Mesenteric fat pad (tissue), 1 donor: ENCODE data around the gene LILRB5. TPM values are rescaled to one million over a fixed set of nuclear protein-coding genes. Genes with fewer than 3 reads are reported as not detected.
A peak's percentile ranks its signal among the peaks of the same experiment; 100 is the strongest.
"Not testable (repeated sequence)": the region's sequence is repeated elsewhere in the genome, so short reads cannot be mapped to it uniquely, and the experiment has no call there.

Experiments used
- DNase-seq: peaks from one replicate; pipeline ENCODE4 v3.0.0-alpha.2; 2020; ENCODE audit warnings: low spot score
- long read RNA-seq: library from polyadenylated mRNA; unstranded; transcript quantifications from one replicate; pipeline ENCODE4 v2.0.0, GENCODE V29; 2020
- total RNA-seq: library from RNA; stranded (reverse); fragmentation: NEBNext Ultra II Directional; extraction: Animal tissue kit (Norgen Biotek cat#: 25700); gene quantifications from one replicate; pipeline ENCODE4 v1.2.1, GENCODE V29; 2021
- donor health status: DM: yes; HTN: yes; CAD: no.

Gene LILRB5
- 69.4 TPM for total RNA-seq
- long read RNA-seq, transcript LILRB5-203 (13 exons, 2,137 nt): minor isoform, 18 of 134 reads
- long read RNA-seq, transcript LILRB5-201 (13 exons, 3,236 nt): major isoform, 22 of 134 reads
- long read RNA-seq, partial matches to known transcripts: 39 of 134 reads
- long read RNA-seq, other reads (novel, unspliced or antisense): 53 of 134 reads

GRCh38 chr19:54257116-54257480, at the start of gene LILRB5:
TSS of gene LILRB5 (minus strand) at chr19:54257273. CDS start at chr19:54257193, 80 bp downstream.
- DNase-seq: peak; percentile 79

GRCh38 chr19:54305141-54305540, 48.1 kb upstream of the LILRB5 start:
- DNase-seq: peak; percentile 59

DNA sequence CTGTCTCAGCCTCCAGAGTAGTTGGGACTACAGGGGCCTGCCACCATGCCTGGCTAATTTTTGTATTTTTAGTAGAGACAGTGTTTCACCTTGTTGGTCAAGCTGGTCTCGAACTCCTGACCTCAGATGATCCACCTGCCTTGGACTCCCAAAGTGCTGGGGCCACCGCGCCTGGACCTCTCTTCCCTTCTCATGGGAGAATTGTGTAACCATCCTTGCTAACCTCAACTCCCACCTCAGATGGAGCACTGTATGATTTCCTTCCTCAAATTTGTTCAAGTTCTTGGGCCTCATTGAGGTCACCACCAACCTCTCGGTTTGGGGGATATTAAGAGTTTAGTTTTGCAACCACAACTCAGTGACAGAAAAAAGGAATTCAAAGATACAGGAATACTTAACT, 45.2 kb upstream of the LILRB5 start:
- DNase-seq: peak; percentile 62

DNA sequence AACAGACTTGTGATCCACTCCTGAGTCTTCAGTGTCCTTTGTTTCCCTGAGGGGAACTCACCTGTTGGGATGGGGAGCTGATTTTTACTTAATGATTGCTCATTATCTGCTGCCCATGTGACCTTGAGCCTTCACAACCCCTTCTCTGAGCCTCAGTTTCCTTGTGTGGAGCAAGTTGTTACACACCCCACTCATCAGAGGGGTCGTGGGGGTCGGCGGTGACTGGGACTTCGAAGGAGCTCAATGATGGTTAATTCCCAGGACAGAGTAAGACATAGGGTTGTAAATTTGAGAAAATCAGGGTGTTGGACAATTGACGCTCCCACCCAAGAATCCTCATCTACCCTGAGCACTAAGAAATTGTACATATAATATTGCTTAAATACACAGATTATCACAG, 42.4 kb upstream of the LILRB5 start:
- peak; percentile 37 for DNase-seq

DNA sequence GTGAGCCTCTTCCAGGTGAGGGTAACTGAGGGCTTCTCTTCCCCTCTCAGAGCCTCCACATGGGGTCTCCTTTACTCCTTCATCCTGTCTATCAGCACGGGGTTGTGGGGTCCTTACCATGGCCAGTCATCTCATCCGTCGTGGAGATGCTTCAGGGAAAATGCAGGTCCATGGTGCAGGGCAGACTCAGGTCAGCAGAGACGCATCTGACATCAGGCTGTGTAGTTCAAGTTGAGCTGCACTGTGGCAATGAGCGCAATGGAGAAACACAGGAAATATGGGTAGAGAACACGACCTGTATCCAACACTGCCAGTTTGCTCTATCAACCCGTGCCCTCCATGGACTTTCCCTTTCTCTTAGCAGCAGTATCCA, 42.0 kb upstream of the LILRB5 start:
- peak; percentile 53 for DNase-seq

GRCh38 chr19:54298357-54299125, 41.5 kb upstream of the LILRB5 start:
- DNase-seq: peak; percentile 87

DNA sequence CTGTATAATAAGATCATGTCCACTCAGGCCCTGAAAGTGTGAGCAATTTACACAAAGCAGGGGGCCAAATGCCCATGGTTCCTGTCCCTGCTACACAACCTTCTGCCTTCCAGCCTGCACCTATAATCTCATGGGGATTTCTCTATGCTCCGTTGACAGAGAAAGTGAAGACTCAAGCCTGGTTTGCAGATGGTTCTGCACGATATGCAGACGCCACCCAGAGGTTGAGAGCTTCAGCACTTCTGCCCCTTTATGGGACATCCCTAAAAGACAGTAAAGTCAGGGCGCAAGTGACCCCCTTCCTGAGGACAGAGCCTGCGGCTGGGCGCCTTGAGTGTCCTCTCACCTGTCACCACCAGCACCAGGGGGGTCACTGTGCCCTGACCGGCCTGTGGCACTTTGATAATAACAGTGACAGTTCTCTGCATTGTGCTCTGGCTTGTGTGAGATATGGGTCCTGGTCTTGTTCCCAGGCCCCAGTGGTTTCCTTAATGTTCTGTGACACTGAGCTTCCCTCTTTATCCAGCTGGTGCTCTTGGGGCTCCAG, 40.8 kb upstream of the LILRB5 start:
- peak; percentile 47 for DNase-seq

DNA sequence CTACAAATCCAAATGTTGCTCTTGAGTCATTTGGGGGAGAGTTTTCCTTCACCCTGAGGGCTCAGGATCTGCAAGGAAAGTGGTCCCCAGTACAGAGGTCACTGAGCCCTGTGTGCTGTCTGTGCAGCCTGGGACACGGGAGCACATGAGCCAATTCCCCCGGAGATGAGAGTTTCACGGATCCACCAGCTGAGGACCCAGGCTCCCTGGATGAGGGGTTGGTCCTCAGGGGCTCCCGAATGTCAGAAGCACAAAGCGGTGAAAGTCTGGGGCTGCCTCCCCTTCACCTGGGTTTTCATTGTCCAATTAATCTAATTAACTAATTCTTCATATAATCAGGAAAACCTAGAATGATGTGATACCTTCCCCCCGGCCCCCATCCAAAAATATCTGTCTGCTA, 37.5 kb upstream of the LILRB5 start:
- peak; percentile 49 for DNase-seq

DNA sequence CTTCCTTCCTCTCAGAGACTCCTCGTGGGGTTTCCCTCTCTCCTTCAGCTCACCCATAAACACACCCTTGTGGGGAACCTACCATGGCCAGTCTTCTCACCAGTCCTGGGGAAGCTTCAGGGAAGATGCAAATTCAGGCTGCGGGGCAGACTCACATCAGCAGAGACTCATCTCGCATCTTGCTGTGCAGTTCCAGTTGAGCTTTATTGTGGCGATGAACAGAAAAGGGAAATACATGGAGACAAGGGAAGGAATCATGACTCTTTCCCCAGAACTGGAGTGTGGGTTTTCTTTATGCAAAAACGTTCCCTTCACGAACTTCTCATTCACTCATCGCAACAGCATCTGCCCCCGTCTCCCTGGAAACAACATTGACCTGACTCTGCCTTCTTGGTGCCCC, 32.1 kb upstream of the LILRB5 start:
- peak; percentile 33 for DNase-seq

GRCh38 chr19:54287456-54287855, 30.4 kb upstream of the LILRB5 start:
- no peak for DNase-seq

DNA sequence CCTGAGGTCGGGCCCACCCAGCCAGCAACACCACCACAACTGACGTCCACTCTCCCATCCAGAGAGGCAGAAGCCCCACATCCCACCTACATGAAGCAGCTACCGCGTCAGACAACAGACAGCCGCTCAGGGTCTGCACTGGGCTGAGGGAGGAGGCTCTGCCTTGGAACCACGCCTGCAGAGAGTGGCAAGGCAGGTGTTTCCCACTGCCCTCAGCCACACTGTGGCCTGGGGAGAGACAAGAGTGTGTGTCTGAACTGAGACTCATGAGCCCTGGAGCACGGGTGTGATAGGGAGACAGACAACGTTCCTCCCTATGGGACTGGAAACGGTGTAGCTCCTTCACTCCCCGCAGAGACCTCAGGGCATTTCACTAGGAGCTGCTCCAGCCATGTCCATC, 29.2 kb upstream of the LILRB5 start:
- peak; percentile 45 for DNase-seq

DNA sequence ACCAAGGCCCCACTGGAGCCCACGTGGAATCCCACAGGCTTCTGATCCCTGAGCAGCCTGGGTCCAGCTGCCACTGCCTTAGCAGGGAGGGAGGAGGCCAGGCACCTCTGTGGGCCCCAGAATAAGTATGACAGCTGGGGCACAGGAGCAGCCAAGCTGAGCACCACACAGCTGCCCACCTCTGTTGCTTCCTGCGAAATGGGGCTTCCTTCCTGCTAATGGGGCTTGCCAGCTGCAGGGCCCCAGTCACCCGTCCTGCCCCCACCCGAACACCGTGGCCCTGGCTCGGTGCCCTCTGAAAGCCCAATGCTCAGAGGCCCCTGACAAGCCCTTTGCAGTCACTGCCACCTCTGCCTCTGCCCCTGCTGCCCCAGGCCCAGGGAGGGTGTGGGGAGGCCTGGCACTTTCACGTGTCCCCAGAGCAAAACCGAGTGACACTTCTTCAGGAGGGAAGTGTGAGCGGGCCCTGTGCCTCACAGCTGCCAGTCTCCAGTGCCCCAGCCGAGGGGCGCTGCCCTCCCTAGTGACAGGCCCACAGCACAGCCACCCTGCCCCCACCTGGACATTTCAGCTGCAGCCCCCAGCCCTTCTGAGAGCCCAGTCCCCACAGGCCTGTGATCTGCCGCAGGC, 28.5 kb upstream of the LILRB5 start:
- DNase-seq: peak; percentile 77

DNA sequence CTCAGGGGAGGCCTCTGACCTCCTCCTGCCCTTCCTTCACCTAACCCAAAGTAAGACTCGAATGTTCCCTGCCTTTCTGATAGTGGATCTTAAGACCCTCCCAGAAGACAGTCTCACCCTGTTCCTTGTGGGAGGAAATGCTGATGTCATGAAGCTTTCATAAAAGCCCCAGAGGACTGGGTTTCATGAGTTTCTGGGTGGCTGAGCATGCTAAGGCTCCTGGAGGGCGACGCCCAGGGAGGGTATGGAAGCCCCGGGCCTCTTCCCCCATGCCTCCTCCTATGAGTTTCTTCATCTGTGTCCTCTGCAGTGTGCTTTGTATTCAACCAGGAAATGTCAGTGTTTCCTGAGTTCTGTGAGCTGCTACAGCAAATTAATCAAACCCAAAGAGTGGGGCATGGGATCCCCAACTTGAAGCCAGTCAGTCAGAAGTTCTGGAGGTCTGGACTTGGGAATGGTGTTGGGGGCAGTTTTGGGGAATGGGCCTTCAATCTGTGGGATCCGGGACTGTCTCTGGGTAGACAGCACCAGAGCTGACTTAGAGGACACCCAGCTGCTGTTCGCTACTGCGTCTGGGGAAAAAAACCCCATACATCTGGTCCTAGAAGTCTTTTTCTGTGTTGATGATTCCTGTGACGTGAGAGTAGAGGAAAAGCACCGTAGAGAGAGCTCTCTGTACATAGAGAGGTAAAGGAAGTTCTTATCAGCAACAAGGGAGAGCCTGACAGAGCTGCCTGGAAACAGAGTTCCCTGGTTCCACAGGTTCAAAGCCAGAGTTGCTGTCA, 25.8 kb upstream of the LILRB5 start:
- peak; percentile 53 for DNase-seq

GRCh38 chr19:54281729-54282075, 24.6 kb upstream of the LILRB5 start:
- peak; percentile 41 for DNase-seq

DNA sequence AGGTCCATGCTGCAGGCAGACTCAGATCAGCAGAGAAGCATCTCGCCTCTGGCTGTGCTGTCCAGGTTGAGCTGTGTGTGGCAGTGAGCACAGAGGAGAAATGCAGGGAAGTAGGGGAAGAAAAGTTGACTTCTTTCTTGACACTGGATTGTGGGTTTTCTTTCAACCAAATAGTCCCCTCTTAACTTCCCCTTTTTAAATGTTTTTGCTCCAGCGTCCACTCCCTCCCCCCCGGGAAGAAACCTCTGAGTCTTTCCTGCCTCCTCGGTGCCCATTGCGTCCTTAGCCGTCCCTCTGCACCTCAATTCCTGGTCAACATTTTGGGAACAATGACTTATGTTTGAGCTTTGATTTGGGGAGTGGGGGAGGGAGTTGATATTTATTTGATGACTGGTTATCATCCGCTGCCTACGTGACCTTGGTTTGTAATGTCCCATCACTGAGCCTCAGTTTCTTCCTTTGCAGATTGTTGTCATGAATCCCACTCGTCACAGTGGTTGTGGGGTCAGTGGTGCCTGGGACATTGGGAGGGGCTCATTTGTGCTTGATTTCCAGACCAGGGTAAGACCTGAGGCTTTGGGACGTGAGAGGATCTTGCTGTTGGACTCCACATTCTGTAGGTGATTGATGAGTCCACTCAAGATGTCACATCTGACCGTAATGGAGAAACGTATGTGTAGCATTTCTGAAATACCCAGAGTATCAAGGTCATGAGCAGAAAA, 24.1 kb upstream of the LILRB5 start, which contains the start of gene LILRB2:
Gene LILRB2 (minus strand): TSS at position 104 of the 722 bp plus-strand sequence. CDS start 614 bp downstream, outside the sequence.
- DNase-seq: no peak

DNA sequence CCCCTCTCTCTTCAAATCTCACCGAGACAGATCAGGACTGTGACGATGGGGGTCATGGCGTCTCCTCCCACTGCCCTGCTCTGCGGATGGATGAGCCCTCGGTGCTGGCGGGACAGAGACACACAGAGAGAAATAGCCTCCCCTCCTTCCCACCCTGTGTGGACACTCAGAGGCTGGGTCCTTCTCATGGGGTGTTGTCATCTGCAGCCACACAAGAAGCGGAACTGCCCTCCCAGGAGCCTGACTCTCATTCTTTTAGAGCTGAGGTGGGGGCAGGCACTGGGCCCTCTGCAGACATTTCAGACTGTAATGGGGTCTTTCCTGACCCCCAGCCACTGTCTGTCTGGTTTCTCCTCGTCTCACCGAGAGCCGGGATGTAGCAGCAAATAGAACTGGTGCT, 23.4 kb upstream of the LILRB5 start:
- peak; percentile 87 for DNase-seq

GRCh38 chr19:54280025-54280424, 23.0 kb upstream of the LILRB5 start:
- not testable (repeated sequence) for DNase-seq

GRCh38 chr19:54279406-54279962, 22.4 kb upstream of the LILRB5 start:
- peak; percentile 65 for DNase-seq

GRCh38 chr19:54278571-54279195, 21.6 kb upstream of the LILRB5 start:
- DNase-seq: peak; percentile 53

DNA sequence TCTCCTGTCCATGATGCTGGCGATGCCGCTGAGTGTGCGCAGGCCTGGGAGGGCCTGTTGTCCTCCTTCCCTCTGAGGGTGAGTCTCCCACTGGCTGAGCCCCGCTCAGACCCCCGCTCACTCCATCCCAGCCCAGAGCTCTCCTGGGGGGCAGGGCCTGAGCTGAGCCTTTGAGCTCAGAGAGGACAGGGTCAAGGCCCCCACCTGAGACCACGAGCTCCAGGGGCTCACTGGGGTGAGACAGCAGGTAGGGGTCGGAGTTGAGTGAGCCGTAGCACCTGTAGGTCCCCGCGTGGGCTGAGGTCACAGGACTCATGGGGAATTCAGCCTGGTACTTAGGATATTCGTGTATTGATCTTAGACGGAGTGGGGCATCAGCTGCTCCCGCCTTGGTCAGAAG, 21.0 kb upstream of the LILRB5 start:
- peak; percentile 68 for DNase-seq
